OCI-LY7 (cell line): Measurements from ENCODE around the gene MYO18A.

Experiments used
- EZH2phosphoT487 ChIP-seq: fragments of 200-600 bp; sonication (generic); IDR thresholded peaks from 2 replicates; pipeline ENCODE4 v1.6.1; 2018; ENCODE audit warnings: low read depth, borderline replicate concordance, mild to moderate bottlenecking, mixed run types, antibody characterized with exemption, low read length, moderate library complexity, mixed read lengths
- TF ChIP-seq, protein P1 (sequence below): fragments of 200-600 bp; sonication (generic); conservative IDR thresholded peaks from 2 replicates; pipeline ENCODE4 v1.5.1; 2014; ENCODE audit warnings: mild to moderate bottlenecking, antibody characterized with exemption, low read length, moderate library complexity, mixed read lengths

DNA sequence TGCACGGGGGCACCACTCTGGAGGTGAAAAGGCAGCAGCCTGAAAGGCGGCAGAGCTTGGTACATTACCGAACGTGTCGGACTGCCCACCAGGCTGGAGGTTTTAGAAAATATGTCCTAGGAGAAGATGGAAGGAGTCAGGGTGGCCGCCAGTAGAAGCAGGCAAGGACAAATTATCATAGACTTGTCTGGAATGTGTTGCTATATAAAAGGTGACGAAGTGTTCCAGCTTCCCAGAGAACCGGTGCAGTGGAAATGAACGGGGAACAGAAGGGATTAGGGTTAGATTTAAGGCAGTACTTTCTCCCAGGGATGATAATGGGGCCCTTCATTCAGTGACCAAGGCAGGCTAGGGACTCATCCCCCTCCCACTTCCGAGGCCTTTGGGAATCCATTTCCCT lies 109.9 kb downstream of the MYO18A start:
- TF ChIP-seq EZH2phosphoT487, result no peak
- TF ChIP-seq, protein P1, sequence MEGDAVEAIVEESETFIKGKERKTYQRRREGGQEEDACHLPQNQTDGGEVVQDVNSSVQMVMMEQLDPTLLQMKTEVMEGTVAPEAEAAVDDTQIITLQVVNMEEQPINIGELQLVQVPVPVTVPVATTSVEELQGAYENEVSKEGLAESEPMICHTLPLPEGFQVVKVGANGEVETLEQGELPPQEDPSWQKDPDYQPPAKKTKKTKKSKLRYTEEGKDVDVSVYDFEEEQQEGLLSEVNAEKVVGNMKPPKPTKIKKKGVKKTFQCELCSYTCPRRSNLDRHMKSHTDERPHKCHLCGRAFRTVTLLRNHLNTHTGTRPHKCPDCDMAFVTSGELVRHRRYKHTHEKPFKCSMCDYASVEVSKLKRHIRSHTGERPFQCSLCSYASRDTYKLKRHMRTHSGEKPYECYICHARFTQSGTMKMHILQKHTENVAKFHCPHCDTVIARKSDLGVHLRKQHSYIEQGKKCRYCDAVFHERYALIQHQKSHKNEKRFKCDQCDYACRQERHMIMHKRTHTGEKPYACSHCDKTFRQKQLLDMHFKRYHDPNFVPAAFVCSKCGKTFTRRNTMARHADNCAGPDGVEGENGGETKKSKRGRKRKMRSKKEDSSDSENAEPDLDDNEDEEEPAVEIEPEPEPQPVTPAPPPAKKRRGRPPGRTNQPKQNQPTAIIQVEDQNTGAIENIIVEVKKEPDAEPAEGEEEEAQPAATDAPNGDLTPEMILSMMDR, result no peak
